AG04449 (cell line): ENCODE measurements around the gene LIMK1.

Experiments used
- CTCF ChIA-PET: fragments of 350-600 bp; formaldehyde crosslinking; extraction: SDS; loops from one replicate; lab custom pipeline; 2021; ENCODE audit warnings: antibody characterized with exemption; lab: Yijun Ruan, JAX
- POLR2A ChIA-PET: fragments of 400-600, 350-600 bp; formaldehyde crosslinking; extraction: SDS; loops from one replicate; lab custom pipeline; 2020; ENCODE audit warnings: antibody characterized with exemption, inconsistent platforms; lab: Yijun Ruan, JAX
- DNase-seq: peaks from one replicate; pipeline ENCODE4 v3.0.0-alpha.2; 2010; ENCODE audit warnings: low read depth, low spot score
- H3K4me3 ChIP-seq: 2 replicates; pipeline ENCODE4 v1.5.1; 2011; ENCODE audit warnings: low read depth, mild to moderate bottlenecking, control low read depth, low read length
- CTCF ChIP-seq: IDR thresholded peaks from one replicate; pipeline ENCODE4 v1.5.1; 2011; ENCODE audit warnings: mild to moderate bottlenecking, moderate library complexity, low read length, control low read depth, inconsistent platforms; ENCODE audit not compliant: insufficient read depth; ENCODE audit errors: missing control alignments

Gene LIMK1

GRCh38 chr7:74134117-74134620, 50.6 kb downstream of the LIMK1 start:
- H3K4me3 ChIP-seq = no peak overlapping the region
- CTCF ChIA-PET = no interaction called here

GRCh38 chr7:74138334-74138867, 54.8 kb downstream of the LIMK1 start:
- no peak overlapping the region for H3K4me3 ChIP-seq
- ChIA-PET POLR2A (no interaction called here), CTCF (no interaction called here)

More at GRCh38 chr7:74134117-74134620, 50.6 kb downstream of the LIMK1 start:
- TF ChIP-seq CTCF = no peak
- DNase-seq = no peak
- POLR2A ChIA-PET = no interaction called here

GRCh38 chr7:74138945-74139843, 55.6 kb downstream of the LIMK1 start:
- H3K4me3 ChIP-seq = no peak overlapping the region
- POLR2A ChIA-PET = no interaction called here
- no peak for DNase-seq
- CTCF ChIA-PET = interaction anchor here (1.4 kb wide), 1 partner anchor 12 kb away, joined by 5 read pairs; no protein-coding TSS in a partner anchor
- TF ChIP-seq CTCF = no peak

More at GRCh38 chr7:74138334-74138867, 54.8 kb downstream of the LIMK1 start:
- TF ChIP-seq CTCF = no peak
- no peak for DNase-seq

- DNase-seq = no peak
- CTCF ChIA-PET = interaction anchor here (1.1 kb wide), 1 partner anchor 115 kb away, joined by 4 read pairs; no protein-coding TSS in a partner anchor
- no peak overlapping the region for H3K4me3 ChIP-seq
- POLR2A ChIA-PET = no interaction called here
- TF ChIP-seq CTCF = no peak
These were observed 58.1 kb downstream of the LIMK1 start for GRCh38 chr7:74141705-74142104.

- POLR2A ChIA-PET = no interaction called here
- DNase-seq = no peak
- TF ChIP-seq CTCF = no peak
- no peak overlapping the region for H3K4me3 ChIP-seq
- CTCF ChIA-PET = interaction anchor here (1.1 kb wide), 1 partner anchor 75 kb away, joined by 3 read pairs; no protein-coding TSS in a partner anchor
These were observed 59.8 kb downstream of the LIMK1 start for GRCh38 chr7:74143383-74143782.

- no peak overlapping the region for H3K4me3 ChIP-seq
- CTCF ChIA-PET = no interaction called here
These were observed 64.9 kb downstream of the LIMK1 start for GRCh38 chr7:74148491-74148890.

More at GRCh38 chr7:74148491-74148890, 64.9 kb downstream of the LIMK1 start:
- POLR2A ChIA-PET = no interaction called here
- TF ChIP-seq CTCF = no peak
- DNase-seq = no peak
